GM23338 (cell line): ENCODE measurements around the gene DMD. TPM values are rescaled to one million over a fixed set of nuclear protein-coding genes. Genes with fewer than 3 reads are reported as not detected.

Experiments
- ATAC-seq: fragments of 200-7000 bp; cut with Tn5 transposase; 3 replicates; pipeline ENCODE4 v1.9.1; 2020
- DNase-seq: peaks from one replicate; pipeline ENCODE4 v3.0.0-alpha.2; 2015; ENCODE audit warnings: low spot score
- H2AFZ ChIP-seq: fragments of 200-600 bp; sonication (generic); 2 replicates; pipeline ENCODE4 v1.8.0; 2016; ENCODE audit warnings: antibody characterized with exemption, mild to moderate bottlenecking, moderate library complexity
- H3F3A ChIP-seq: fragments of 200-600 bp; sonication (generic); replicated peaks from 2 replicates; pipeline ENCODE4 v1.8.0; 2017; ENCODE audit warnings: antibody characterized with exemption, mixed run types, low read depth
- H3K27ac ChIP-seq: fragments of 200-600 bp; sonication (generic); 2 replicates; pipeline ENCODE4 v1.6.1; 2016; ENCODE audit warnings: low read depth
- H3K27me3 ChIP-seq: fragments of 200-600 bp; sonication (generic); 2 replicates; pipeline ENCODE4 v1.8.0; 2016; ENCODE audit warnings: mild to moderate bottlenecking, mixed run types, moderate library complexity; ENCODE audit not compliant: insufficient read depth
- H3K36me3 ChIP-seq: fragments of 200-600 bp; sonication (generic); 2 replicates; pipeline ENCODE4 v1.8.0; 2016; ENCODE audit warnings: mild to moderate bottlenecking; ENCODE audit not compliant: insufficient read depth
- H3K4me1 ChIP-seq: fragments of 200-600 bp; sonication (generic); 2 replicates; pipeline ENCODE4 v1.8.0; 2016; ENCODE audit warnings: mild to moderate bottlenecking, moderate library complexity; ENCODE audit not compliant: insufficient read depth
- H3K4me2 ChIP-seq: fragments of 200-600 bp; sonication (generic); 2 replicates; pipeline ENCODE4 v1.7.1; 2017; ENCODE audit warnings: mixed run types
- H3K4me3 ChIP-seq: fragments of 200-600 bp; sonication (generic); 2 replicates; pipeline ENCODE4 v1.6.1; 2016; ENCODE audit warnings: mixed run types
- H3K79me2 ChIP-seq: fragments of 200-600 bp; sonication (generic); replicated peaks from 2 replicates; pipeline ENCODE4 v1.8.0; 2017; ENCODE audit warnings: mild to moderate bottlenecking; ENCODE audit not compliant: insufficient read depth
- H3K9me2 ChIP-seq: fragments of 200-600 bp; sonication (generic); 2 replicates; pipeline ENCODE4 v1.8.0; 2017; ENCODE audit not compliant: insufficient read depth
- H4K20me1 ChIP-seq: fragments of 200-600 bp; sonication (generic); replicated peaks from 2 replicates; pipeline ENCODE4 v1.8.0; 2017; ENCODE audit warnings: mild to moderate bottlenecking; ENCODE audit not compliant: insufficient read depth
- H3K27ac Mint-ChIP-seq: 2 replicates; pipeline ENCODE4 v1.8.0; 2020; ENCODE audit warnings: inconsistent platforms, mild to moderate bottlenecking, moderate library complexity, mixed read lengths
- H3K27me3 Mint-ChIP-seq: 3 replicates; pipeline ENCODE4 v1.8.0; 2022; ENCODE audit warnings: low read depth, mild to moderate bottlenecking, moderate library complexity, mixed read lengths, inconsistent platforms; ENCODE audit not compliant: insufficient read depth, poor library complexity
- H3K36me3 Mint-ChIP-seq: 3 replicates; pipeline ENCODE4 v1.8.0; 2021; ENCODE audit warnings: low read depth, mild to moderate bottlenecking, inconsistent platforms, moderate library complexity, mixed read lengths
- H3K4me1 Mint-ChIP-seq: 3 replicates; pipeline ENCODE4 v1.8.0; 2020; ENCODE audit warnings: mild to moderate bottlenecking, inconsistent platforms, mixed read lengths
- H3K4me3 Mint-ChIP-seq: 3 replicates; pipeline ENCODE4 v1.8.0; 2021; ENCODE audit warnings: moderate library complexity, mild to moderate bottlenecking, inconsistent platforms, mixed read lengths
- H3K9me3 Mint-ChIP-seq: 3 replicates; pipeline ENCODE4 v1.8.0; 2020; ENCODE audit warnings: moderate library complexity, mild to moderate bottlenecking, inconsistent platforms, mixed read lengths
- CREB1 ChIP-seq: fragments of 250-450 bp; sonication (Bioruptor Pico); IDR thresholded peaks from 2 replicates; pipeline ENCODE4 v1.5.0; 2020; ENCODE audit warnings: low read depth, mild to moderate bottlenecking, moderate library complexity
- CTCF ChIP-seq, 2 experiments: fragments of 200-600 bp in 1 of 2; sonication (generic) in 1 of 2; conservative IDR thresholded peaks; 2 replicates each; pipeline versions ENCODE4 v1.5.1 to v1.6.1; 2016 to 2017; ENCODE audit warnings: antibody characterized with exemption in 2 of 2, low read depth in 2 of 2, mild to moderate bottlenecking in 2 of 2, moderate library complexity in 1 of 2
- ETS1 ChIP-seq: IDR thresholded peaks from 2 replicates; pipeline ENCODE4 v1.6.1; 2016; ENCODE audit warnings: antibody characterized with exemption
- EZH2 ChIP-seq: fragments of 200-600 bp; sonication (generic); IDR thresholded peaks from one replicate; pipeline ENCODE4 v1.8.0; 2017; ENCODE audit warnings: antibody characterized with exemption, mild to moderate bottlenecking, low read depth; ENCODE audit not compliant: unreplicated experiment
- EZH2phosphoT487 ChIP-seq: fragments of 200-600 bp; sonication (generic); IDR thresholded peaks from one replicate; pipeline ENCODE4 v1.8.1; 2018; ENCODE audit warnings: antibody characterized with exemption; ENCODE audit not compliant: unreplicated experiment
- JUNB ChIP-seq: IDR thresholded peaks from one replicate; pipeline ENCODE4 v1.6.1; 2016; ENCODE audit warnings: antibody characterized with exemption; ENCODE audit not compliant: unreplicated experiment
- NANOG ChIP-seq: IDR thresholded peaks from 2 replicates; pipeline ENCODE4 v1.6.1; 2016; ENCODE audit warnings: antibody characterized with exemption, borderline replicate concordance
- POLR2AphosphoS5 ChIP-seq: IDR thresholded peaks from 2 replicates; pipeline ENCODE4 v1.6.1; 2016; ENCODE audit warnings: antibody characterized with exemption, low read depth
- REST ChIP-seq: IDR thresholded peaks from one replicate; pipeline ENCODE4 v1.6.1; 2018; ENCODE audit warnings: antibody characterized with exemption; ENCODE audit not compliant: unreplicated experiment
- STAT1 ChIP-seq: IDR thresholded peaks from one replicate; pipeline ENCODE4 v1.6.1; 2016; ENCODE audit warnings: antibody characterized with exemption; ENCODE audit not compliant: unreplicated experiment
- ZNF114 ChIP-seq: fragments of 250-450 bp; sonication (Bioruptor Pico); IDR thresholded peaks from 2 replicates; pipeline ENCODE4 v1.5.0; 2020; ENCODE audit warnings: mild to moderate bottlenecking, moderate library complexity
- ZNF331 ChIP-seq: fragments of 250-450 bp; sonication (Bioruptor Pico); IDR thresholded peaks from 2 replicates; pipeline ENCODE4 v1.5.0; 2020; ENCODE audit warnings: low read depth, mild to moderate bottlenecking, moderate library complexity
- ZNF462 ChIP-seq: fragments of 250-450 bp; sonication (Bioruptor Pico); IDR thresholded peaks from 2 replicates; pipeline ENCODE4 v1.5.0; 2020; ENCODE audit warnings: mild to moderate bottlenecking, moderate library complexity
- polyA plus RNA-seq: library from polyadenylated mRNA; unstranded; fragments of >200 nt; fragmentation: Nextera tagmentation; extraction: Ambion mirVana; gene quantifications from 2 replicates; pipeline ENCODE4 v1.2.1, GENCODE V29; 2016
- total RNA-seq: library from RNA; depleted of rRNA; stranded (reverse); fragments of >200 nt; shearing (Covaris generic); gene quantifications from 2 replicates; pipeline ENCODE4 v1.2.3, GENCODE V29; 2014

DMD gene
- total and polyA plus RNA-seq, 2 experiments from 2014 or later: 4.5 to 7.6 TPM

GRCh38 chrX:31522760-31523159 is 1688.6 kb downstream of the DMD start (continued):
- TF ChIP-seq REST (no peak), CTCF (conservative IDR thresholded peaks at IDR 0.05; ENCODE audit: low read depth in 2 of 2) (no peak), CREB1 (CRISPR knock-in tag) (no peak), ZNF114 (CRISPR knock-in tag) (no peak), JUNB (no peak), EZH2 (no peak), EZH2phosphoT487 (no peak)

GRCh38 chrX:31521941-31522340 is 1689.4 kb downstream of the DMD start:
- Histone ChIP-seq H3K4me1 (no peaks in the 10 kb centered on the region), H3K27ac (no peak overlapping the region), H3K9me2 (no peaks in the 10 kb centered on the region), H3K36me3 (no peaks in the 10 kb centered on the region), H3K4me3 (no peak overlapping the region), H3K4me2 (no peak overlapping the region), H3K27me3 (no peaks in the 10 kb centered on the region), H3K79me2 (no peaks in the 10 kb centered on the region), H2AFZ (no peak overlapping the region), H3F3A (no peaks in the 10 kb centered on the region), H4K20me1 (no peaks in the 10 kb centered on the region)
- no peaks in the 10 kb centered on the region for H3K27me3 Mint-ChIP-seq
- no peak overlapping the region for H3K4me3 Mint-ChIP-seq
- H3K4me1 Mint-ChIP-seq: no peaks in the 10 kb centered on the region
- H3K9me3 Mint-ChIP-seq: peaks cover 3% of the 10 kb centered on the region; the same call in 1 of the 3 replicates
- H3K27ac Mint-ChIP-seq: no peak overlapping the region
- ATAC-seq (no peak), DNase-seq (no peak)
- H3K36me3 Mint-ChIP-seq: no peaks in the 10 kb centered on the region; the same call in 2 of the 3 replicates
- no peak for TF ChIP-seq NANOG
- no peak for TF ChIP-seq ZNF114 (CRISPR knock-in tag)
- no peak for TF ChIP-seq JUNB
- TF ChIP-seq POLR2AphosphoS5: no peak
- no peak for TF ChIP-seq EZH2phosphoT487
- no peak for TF ChIP-seq ZNF462
- TF ChIP-seq ETS1: no peak
- TF ChIP-seq EZH2: no peak
- no peak for TF ChIP-seq STAT1
- TF ChIP-seq ZNF331 (CRISPR knock-in tag): no peak
